ENCODE results near the gene CDC27.

Gene CDC27

DNA sequence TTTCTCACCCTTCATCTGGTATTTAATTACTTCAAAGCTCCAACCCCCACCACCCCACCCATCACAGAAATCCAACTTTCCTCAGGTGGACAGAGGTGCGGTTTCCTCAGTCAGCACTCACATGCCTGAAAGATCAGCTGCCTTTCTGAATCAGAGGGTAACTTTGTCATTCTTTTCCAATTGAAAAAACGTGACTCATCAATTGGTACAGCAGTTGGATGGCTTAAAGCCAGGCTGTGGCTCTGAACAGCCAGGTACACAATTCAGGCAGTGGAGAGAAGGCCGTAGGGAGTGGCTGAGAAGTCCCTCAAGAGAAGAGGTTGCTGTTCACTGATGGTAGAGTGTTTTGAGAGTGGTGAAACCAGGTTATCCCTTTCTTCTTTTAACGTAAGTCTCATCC, 118.8 kb downstream of the CDC27 start:
- DNase-seq (ENCODE audit: low read depth): peak; percentile 27

Data from EH (cell line).